Natural killer cell (primary cell): ENCODE data around the gene SORBS2. TPM values are rescaled to one million over a fixed set of nuclear protein-coding genes. Genes with fewer than 3 reads are reported as not detected.

ENCODE experiments used
- ATAC-seq, 3 donors: fragments of 150-1000 bp in 2 of 3; fragments of 200-7000 bp in 1 of 3; cut with Tn5 transposase; 1 replicate in 1 of 3; 2 replicates in 2 of 3; pipeline ENCODE4 v1.10.0; 2021; ENCODE audit warnings: mild to moderate bottlenecking in 2 of 3, moderate library complexity in 2 of 3
- DNase-seq, 2 donors: peaks; one replicate each; pipeline versions ENCODE4 v3.0.0 to v3.0.0-alpha.2; 2013 to 2021; ENCODE audit warnings: mixed read lengths in 1 of 2
- H3K27ac ChIP-seq: one replicate; pipeline ENCODE4 v1.5.1; 2013; ENCODE audit warnings: mild to moderate bottlenecking, low read length
- H3K27me3 ChIP-seq: one replicate; pipeline ENCODE4 v1.6.1; 2013; ENCODE audit warnings: low read length; ENCODE audit not compliant: control insufficient read depth, insufficient read depth
- H3K36me3 ChIP-seq: one replicate; pipeline ENCODE4 v1.6.1; 2013; ENCODE audit warnings: low read length; ENCODE audit not compliant: control insufficient read depth, insufficient read depth
- H3K4me1 ChIP-seq: one replicate; pipeline ENCODE4 v1.6.1; 2013; ENCODE audit warnings: low read length; ENCODE audit not compliant: control insufficient read depth, insufficient read depth
- H3K4me3 ChIP-seq: one replicate; pipeline ENCODE4 v1.5.1; 2013; ENCODE audit warnings: low read length
- H3K9me3 ChIP-seq: one replicate; pipeline ENCODE4 v1.6.1; 2013; ENCODE audit warnings: low read length; ENCODE audit not compliant: control insufficient read depth, insufficient read depth
- H3K27ac Mint-ChIP-seq, 2 donors: one replicate each; pipeline ENCODE4 v1.8.0; 2022; ENCODE audit warnings: mild to moderate bottlenecking in 2 of 2, mixed read lengths in 2 of 2, moderate library complexity in 1 of 2
- H3K27me3 Mint-ChIP-seq, 2 donors: one replicate each; pipeline ENCODE4 v1.8.0; 2022; ENCODE audit warnings: low read depth in 2 of 2, mixed read lengths in 2 of 2
- H3K36me3 Mint-ChIP-seq: one replicate; pipeline ENCODE4 v1.8.0; 2022; ENCODE audit warnings: mixed read lengths
- H3K4me1 Mint-ChIP-seq, 2 donors: one replicate each; pipeline ENCODE4 v1.8.0; 2022; ENCODE audit warnings: mixed read lengths in 2 of 2
- H3K4me3 Mint-ChIP-seq: one replicate; pipeline ENCODE4 v1.8.0; 2022; ENCODE audit warnings: mild to moderate bottlenecking, moderate library complexity, mixed read lengths
- H3K9me3 Mint-ChIP-seq, 2 donors: one replicate each; pipeline ENCODE4 v1.8.0; 2022; ENCODE audit warnings: mixed read lengths in 2 of 2
- WGBS: methylation state at CpG from one replicate; pipeline ENCODE4 v1.1.7; 2013; ENCODE audit warnings: missing lambda C conversion rate; ENCODE audit not compliant: insufficient coverage; 5-methylcytosine and 5-hydroxymethylcytosine counted together
- intact Hi-C: fragments of 100-400 bp; cut with micrococcal nuclease; formaldehyde crosslinking; loops from one replicate; pipeline ENCODE4 v1.14.2; 2022
- total RNA-seq, 4 donors: library from RNA; stranded (reverse); fragments of 120-200 nt in 1 of 4; gene quantifications; one replicate each; pipeline versions ENCODE4 v1.2.3 to v1.2.4, GENCODE V29; 2013 to 2022
- TF ChIP-seq, protein P1 (sequence below): fragments of 200-600 bp; IDR thresholded peaks from one replicate; pipeline ENCODE4 v1.8.0; 2022; ENCODE audit warnings: antibody characterized with exemption

Gene SORBS2
- total RNA-seq, 3 donors from 2014 or later (not counting 1 experiment from before 2014, with no cell fraction given) = 10.2 to 15.6 (median 13.5) TPM

- Mint-ChIP-seq H3K36me3 (no peaks in the 10 kb centered on the region), H3K4me3 (no peak overlapping the region), H3K27ac (no peak overlapping the region), H3K27me3 (peaks cover 0 to 5% of the 10 kb centered on the region in 2 donors), H3K4me1 (no peaks in the 10 kb centered on the region), H3K9me3 (no peaks in the 10 kb centered on the region)
- DNase-seq = no peak
- WGBS = 84% methylated on average over 14 of the region's 14 CpGs
- Histone ChIP-seq H3K27me3 (no peaks in the 10 kb centered on the region), H3K9me3 (no peaks in the 10 kb centered on the region), H3K36me3 (no peaks in the 10 kb centered on the region), H3K4me3 (no peak overlapping the region), H3K27ac (no peak overlapping the region), H3K4me1 (no peaks in the 10 kb centered on the region)
- ATAC-seq = no peak
- intact Hi-C loops = no loop called here
- TF ChIP-seq, protein P1, sequence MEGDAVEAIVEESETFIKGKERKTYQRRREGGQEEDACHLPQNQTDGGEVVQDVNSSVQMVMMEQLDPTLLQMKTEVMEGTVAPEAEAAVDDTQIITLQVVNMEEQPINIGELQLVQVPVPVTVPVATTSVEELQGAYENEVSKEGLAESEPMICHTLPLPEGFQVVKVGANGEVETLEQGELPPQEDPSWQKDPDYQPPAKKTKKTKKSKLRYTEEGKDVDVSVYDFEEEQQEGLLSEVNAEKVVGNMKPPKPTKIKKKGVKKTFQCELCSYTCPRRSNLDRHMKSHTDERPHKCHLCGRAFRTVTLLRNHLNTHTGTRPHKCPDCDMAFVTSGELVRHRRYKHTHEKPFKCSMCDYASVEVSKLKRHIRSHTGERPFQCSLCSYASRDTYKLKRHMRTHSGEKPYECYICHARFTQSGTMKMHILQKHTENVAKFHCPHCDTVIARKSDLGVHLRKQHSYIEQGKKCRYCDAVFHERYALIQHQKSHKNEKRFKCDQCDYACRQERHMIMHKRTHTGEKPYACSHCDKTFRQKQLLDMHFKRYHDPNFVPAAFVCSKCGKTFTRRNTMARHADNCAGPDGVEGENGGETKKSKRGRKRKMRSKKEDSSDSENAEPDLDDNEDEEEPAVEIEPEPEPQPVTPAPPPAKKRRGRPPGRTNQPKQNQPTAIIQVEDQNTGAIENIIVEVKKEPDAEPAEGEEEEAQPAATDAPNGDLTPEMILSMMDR = no peak
Observed at GRCh38 chr4:185542626-185543315, 269.2 kb downstream of the SORBS2 start.

GRCh38 chr4:185541251-185541727 is 270.7 kb downstream of the SORBS2 start:
- H3K36me3 ChIP-seq = no peaks in the 10 kb centered on the region
- DNase-seq (no peak), ATAC-seq (no peak)
- Mint-ChIP-seq H3K4me1 (no peaks in the 10 kb centered on the region), H3K27ac (no peak overlapping the region), H3K4me3 (no peak overlapping the region), H3K9me3 (no peaks in the 10 kb centered on the region), H3K27me3 (peaks cover 7 to 9% of the 10 kb centered on the region in 2 donors), H3K36me3 (no peaks in the 10 kb centered on the region)
- 60% methylated on average over 10 of the region's 10 CpGs for WGBS
- H3K27ac ChIP-seq = no peak overlapping the region
- no peak overlapping the region for H3K4me3 ChIP-seq
- intact Hi-C loops = no loop called here
- TF ChIP-seq, protein P1 = no peak
- no peaks in the 10 kb centered on the region for H3K4me1 ChIP-seq
- H3K9me3 ChIP-seq = no peaks in the 10 kb centered on the region
- no peaks in the 10 kb centered on the region for H3K27me3 ChIP-seq

DNA sequence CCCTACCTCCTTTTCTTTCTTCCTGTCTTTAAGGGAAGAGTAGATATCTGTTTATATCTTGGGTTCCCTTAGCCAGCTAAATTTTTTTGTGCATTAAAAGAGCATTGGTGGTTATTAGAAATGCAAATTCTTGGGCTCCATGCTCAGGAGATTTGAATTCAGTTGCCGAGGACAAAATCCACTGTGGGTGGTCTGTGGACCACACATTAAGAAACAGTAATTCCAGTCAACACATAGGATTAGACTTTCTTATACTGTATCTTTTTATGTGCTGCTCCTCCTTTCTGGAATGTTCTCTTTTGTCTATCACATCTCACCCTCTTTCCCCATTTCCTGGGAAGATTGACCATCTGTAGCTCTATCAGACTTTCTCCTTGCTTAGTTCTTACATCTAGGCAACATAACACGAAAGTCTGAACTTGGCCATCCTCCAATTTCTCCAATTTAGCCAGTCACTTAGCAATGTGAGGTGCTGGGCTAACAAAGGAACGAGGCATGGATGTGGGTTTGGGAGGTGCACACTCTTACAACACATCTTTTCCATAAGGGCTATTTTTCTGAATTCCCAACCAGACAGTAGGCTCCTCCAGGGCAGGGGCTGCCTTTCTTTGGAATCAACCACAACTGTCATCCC is 271.4 kb downstream of the SORBS2 start:
- Mint-ChIP-seq H3K4me1 (no peaks in the 10 kb centered on the region), H3K36me3 (no peaks in the 10 kb centered on the region), H3K27ac (no peak overlapping the region), H3K4me3 (no peak overlapping the region), H3K9me3 (no peaks in the 10 kb centered on the region), H3K27me3 (peaks cover 12 to 16% of the 10 kb centered on the region in 2 donors)
- Histone ChIP-seq H3K27me3 (no peaks in the 10 kb centered on the region), H3K36me3 (no peaks in the 10 kb centered on the region), H3K4me1 (no peaks in the 10 kb centered on the region), H3K27ac (no peak overlapping the region), H3K9me3 (no peaks in the 10 kb centered on the region), H3K4me3 (no peak overlapping the region)
- TF ChIP-seq, protein P1 = no peak
- ATAC-seq (no peak), DNase-seq (no peak)
- intact Hi-C loops = no loop called here
- 51% methylated on average over 2 of the region's 3 CpGs for WGBS
